HPDE6-E6E7 (cell line): ENCODE measurements around the gene TCF12.

Source experiments
- DNase-seq: peaks from one replicate; pipeline ENCODE4 v3.0.0; 2011; ENCODE audit warnings: missing footprints; ENCODE audit errors: extremely low spot score

TCF12 gene

DNA sequence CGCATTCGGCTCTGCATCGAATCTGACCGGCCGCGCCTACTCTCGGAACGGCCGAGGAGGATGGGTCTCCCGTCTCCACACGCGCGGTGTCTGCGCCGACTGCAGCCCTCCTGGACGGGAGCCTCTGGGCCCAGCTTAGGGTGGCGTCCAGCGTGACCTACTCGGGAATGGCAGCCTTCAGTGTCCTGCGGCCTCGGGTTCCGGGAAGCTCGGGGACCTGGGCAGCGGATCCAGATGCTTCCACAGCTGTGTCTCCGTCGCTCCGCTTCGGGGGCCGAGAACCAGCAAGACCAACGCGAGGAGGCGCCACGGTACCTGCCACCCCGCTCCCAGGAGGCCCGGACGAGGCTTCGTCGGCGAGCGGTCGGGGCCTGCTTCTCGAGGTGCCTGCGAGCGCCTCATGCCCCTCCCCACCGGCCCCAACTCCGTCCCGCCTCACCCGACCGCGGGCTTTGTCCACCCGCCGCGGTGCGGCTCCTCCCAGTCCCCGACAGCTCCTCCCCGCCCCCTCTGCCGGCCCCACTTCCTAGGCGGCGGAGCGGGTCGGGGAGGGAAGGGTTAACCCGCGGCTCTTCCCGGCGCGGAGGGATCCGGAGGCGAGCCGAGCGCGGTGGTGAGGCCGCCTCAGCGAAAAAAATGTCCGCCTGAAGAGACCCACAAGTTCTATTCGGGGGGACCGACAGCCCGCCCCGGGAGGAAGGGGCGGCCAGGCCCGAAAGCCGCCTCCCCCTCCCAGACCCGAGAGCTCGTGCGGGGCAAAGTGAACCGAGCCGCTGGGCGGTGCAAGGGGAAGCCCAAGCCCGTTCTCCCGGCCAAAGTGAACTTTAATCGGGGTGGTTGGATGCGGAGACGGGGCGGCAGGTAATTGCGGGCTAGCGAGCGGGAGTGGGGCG is at the start of gene TCF12:
TSS of gene TCF12 (plus strand) at position 599 of the 893 bp plus-strand sequence. CDS start 1,270 bp downstream, outside the sequence.
- DNase-seq: peak; percentile 68

DNA sequence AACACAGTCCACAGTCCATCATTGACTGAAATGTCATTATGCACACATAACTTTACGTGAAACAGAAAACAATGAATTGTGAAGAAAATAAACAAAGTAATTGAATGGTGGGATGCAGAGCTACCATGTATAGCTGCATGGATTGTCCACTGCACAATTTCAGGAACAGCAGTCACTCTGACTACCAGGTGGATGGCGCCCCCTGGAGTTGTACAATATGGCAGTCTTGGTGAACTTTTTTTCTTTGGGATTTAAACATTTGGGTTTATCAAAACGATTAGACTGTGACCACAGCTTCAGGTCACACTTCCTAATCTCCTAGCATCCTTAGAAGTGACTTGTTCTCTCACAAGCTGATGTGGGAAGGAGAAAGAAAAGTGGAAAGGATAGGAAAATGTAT is 48.9 kb upstream of the TCF12 start:
- DNase-seq: no peak

DNA sequence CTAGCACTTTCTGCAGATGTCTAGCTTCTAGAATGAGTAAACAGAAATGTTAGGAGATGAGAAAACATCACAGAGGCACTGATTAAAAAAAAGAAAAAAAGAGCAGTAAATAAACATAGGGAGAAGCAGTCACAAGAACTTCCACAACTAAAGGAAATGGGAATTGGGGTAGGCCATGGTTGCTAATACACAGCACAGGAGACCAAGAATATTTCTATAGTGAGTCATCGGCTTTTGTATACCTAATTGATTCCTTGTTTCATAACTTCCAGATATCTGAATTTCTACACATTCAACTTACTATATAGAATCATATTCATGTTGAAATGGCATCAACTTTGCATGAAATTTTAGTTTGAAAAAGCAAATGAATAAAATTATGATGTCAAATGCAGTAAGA is 47.3 kb upstream of the TCF12 start:
- DNase-seq: no peak

DNA sequence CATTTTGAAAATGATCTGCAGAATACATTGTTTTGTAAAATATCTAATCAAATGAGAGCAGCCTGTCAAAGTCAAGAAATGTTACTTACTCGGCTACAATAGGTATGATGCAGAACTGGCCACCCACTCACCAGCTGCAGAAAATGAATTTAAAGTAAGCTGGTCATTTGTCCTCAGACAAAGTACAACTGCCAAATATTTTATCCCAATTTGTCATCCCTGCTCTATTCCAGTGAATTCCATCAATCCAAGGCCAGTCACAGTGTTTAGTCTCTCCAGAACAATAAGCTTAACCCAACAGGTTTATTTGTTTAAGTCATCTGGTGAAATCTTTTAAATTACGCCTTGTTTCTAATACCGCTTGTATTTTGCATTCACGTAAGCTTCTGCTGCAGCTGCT is 46.6 kb upstream of the TCF12 start:
- no peak for DNase-seq

DNA sequence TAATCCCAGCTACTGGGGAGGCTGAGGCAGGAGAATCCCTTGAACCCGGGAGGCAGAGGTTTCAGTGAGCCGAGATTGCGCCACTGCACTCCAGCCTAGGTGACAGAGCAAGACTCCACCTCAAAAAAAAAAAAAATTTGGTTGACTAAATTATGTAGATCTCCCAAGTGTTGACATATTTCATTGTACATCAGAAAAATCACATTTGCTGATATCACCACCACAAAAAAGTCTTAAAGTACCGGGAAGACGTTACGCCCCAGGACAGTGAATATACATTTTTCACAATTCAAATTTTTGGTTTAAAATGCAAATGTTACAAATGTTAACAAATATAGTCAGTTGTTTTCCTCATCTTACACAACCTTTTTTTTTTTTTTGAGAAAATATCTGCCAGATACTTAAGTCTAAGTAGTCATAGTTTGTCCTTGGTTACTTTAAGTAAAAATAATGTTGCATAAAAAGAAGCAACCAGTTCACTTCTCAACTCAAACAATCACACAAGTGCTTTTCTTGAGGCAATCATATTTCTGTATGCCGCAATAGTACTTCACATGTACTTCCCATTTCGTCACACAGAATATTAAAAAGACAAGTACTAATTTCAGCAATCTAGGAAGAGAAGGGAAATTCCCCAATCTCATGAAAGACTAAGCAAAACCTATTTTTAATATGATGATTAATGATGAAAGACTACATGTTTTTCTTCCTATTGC is 41.0 kb upstream of the TCF12 start:
- DNase-seq: no peak

DNA sequence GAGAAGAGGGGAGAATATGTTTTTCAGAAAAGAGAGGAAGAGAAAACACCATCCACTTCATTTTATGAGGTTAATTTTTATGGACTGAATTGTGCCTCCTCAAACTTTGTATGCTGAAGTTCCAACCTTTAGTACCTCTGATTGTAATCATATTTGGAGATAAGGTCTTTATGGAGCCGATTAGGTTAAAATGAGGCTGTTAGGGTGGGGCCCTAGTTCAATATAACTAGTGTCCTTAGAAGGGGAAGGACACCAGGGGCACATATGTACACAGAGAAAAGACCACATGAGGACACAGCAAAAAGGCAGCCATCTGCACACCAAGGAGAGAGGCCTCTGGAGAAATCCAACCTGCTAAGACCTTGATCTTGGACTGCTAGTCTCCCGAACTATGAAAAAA is 38.9 kb upstream of the TCF12 start:
- DNase-seq: no peak

DNA sequence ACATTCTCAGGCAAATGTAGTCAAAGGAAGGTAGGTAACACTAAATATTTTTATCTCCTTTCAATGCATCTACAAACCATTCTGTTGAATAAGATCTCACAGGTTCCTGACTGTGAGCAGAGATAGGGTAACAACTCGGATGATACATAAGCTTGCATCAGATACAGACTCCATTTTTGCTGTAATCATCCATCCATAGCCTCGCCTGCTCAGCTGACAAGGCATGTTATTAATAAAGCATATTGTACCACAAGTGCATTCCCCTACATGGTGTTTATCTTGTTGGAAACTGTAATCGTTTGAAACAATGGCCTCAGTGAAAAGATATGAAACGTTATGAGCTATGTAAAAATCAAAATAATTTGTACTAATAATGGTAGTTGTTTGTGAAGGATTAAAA is 35.4 kb upstream of the TCF12 start:
- no peak for DNase-seq

DNA sequence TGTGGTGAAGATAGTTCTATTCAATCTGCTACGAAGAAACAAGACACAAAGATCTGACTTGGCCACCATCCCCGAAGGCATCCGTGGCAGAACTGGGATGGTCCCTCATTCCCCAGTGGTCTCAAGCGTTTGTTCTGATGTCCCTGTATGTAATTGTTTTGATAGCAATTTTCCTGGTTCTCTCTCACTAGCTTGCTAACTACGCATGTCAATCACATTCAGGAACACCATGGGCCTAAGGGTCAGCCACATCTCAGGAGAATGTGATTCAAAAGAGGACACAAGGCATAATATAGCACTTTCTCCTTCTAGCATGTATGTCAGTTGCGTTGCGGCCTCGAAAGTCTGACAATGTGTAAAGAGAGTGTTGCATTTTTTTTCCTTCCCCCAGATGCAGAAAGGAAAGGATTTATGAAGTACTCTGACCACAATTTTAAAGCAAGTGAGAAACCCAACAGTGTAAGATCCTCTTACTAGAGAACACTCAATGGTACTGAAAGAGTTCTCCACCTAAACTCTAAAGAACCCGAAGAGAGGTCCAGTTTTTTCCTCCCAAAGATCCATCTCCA is 32.0 kb upstream of the TCF12 start:
- DNase-seq: no peak

DNA sequence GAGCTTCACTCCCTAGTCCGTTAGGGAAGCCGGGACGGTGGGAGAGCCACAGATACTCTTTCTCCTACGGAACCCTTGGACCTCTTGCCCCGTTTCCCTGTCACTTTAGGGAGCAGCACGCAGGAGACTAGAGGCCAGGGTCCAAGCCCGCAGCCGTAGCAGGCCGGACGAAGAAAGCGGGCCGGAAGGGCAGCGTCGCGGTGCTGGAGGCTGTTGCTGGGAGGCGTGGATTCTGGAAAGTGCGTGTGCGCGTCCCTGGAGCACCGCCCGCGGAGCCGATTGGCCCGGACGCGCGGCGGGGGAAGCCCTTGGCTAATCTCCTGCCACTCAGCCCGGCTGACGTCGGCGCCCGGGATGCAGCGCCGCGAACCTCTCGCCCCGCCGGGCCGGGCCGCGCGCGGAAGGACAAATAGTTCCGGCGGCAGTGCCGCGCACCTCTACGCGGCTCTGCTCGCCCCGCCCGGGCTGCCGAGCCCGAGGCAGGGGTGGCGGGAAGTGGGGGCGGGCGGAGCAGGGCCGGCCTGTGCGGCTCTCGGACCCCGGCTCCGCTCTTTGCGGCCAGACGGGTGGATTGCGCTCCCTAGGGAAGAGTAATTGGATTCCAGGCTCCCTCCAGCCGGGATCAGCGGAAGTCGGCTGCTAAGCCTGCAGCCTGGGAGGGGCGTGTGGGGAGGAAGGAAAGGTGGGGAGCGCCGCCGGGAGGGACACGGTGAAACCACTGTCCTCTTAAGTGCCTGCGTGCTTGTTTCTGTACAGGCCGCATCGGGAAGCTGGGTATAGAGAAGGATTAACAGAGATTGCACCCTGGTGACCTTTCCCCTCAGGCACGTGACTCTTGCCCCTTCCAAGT is 31.3 kb upstream of the TCF12 start:
- peak; percentile 84 for DNase-seq

DNA sequence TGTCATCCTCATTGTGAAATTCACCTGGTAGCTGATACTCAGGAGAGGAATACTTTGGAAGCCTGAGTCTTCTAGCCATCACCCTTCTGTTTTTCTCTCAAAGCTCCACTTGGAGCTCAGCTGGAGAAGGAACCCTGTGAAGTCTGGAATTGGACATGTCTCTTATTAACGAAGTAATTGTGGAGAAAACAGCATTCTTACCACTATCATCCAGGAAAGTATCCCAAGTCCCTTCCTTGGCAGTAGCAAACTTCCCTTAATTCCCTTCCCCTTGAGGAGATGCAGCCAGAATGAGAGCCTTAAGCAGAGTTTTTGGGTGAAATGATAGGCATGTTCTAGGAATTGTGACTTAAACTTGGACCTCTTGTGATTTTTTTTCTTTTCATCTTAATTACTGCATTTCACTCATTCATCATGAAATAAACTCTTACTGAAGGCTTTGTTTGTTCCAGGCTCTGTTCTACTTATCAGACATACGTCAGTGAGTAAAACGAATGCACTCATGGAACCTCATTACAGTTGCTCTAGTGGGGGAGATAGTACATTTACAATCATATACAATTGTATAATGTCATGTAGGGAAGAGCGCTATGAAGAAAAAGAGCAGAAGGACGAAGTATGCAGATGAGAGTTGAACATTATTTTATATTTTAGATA is 30.5 kb upstream of the TCF12 start:
- DNase-seq: no peak

DNA sequence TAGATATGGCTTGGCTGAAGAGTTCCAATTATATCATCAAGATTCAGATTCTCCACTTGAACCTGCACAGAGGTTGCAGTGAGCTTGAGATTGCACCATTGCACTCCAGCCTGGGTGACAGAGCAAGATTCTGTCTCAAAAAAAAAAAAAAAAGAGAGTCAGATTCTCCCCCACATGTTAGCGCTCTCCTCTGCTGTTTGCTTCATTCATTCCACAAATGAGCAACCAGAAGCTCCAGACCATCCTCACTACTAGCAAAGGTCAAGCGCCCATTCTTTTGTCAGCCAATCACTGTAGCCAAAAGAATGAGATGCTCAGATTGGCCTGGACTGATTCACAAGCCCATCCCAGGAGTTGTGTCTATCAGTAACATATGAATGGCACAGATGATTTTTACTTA is 28.4 kb upstream of the TCF12 start:
- no peak for DNase-seq

DNA sequence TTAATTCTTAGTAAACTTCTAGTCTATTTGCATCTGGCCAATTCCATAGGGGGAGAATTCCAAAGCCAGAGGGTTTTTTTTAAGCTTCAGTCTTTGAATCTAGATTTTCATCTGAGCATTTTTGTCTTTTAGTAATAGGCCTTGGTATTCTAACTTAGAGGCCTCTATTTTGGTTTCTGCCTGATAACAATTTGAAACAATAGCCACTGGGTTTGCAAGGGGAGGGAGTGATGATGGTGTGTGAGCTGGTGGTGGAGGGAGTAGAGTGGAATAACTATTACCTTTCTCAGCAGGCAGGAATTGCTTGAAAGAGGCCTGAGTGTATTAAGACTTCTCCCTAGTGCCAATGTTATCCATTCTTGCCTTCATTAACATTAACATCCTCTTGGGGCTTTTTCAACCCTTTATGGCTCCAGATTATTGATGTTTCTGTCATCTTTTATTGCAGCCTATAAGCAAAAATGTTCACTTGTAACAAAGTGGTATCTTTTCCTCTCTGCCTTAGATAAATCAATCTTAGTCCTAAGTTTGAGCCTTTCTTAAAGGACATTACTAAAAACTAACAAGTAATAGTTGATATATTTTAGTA is 26.5 kb upstream of the TCF12 start:
- no peak for DNase-seq

DNA sequence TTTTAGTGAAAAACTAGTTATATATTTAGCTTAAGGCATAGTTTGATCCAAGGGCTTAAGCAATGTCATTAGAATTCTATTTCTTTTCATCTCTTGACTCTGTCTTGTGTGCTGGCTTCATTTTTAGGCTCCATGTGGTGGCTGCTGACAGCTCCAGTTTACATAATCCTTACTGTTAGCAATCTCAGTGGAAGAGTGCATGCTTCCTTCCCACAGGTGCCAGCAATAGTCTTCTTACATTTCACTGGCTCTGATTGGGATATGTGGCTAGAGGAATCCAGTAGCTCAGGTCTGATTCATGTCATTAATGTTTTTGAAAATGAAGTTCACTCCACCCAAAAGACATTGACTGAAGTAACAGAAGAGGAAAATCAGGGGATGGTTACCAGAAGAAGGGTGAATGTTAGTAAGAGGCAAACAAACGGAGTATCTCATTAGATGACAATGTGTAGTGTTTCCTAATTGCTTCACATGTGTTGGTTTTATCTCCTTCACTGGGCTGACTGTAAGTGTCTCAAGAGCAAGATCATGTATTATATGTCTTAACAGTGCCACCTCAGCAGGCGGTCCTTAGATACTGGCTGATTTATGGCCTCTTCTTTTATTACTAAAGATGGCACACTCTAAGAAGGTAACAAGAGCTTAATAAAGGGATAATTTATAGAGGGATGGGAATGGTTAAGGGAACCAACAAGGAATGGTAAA is 25.6 kb upstream of the TCF12 start:
- no peak for DNase-seq

DNA sequence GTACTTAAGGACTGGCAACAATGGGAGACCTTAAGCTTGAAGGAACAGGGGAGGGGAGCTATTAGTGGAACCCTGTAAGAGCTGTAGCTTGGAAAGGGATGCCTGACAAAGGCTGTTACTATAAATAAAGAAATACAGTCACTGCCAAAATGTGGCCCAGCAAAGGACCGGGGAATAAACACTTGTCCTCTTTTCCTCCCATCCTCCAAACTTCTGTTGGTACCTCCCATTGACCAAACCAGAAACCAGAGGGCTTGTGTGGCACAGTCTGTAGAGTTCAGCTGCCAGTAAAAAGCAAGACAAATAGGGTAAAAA is 25.1 kb upstream of the TCF12 start:
- no peak for DNase-seq

DNA sequence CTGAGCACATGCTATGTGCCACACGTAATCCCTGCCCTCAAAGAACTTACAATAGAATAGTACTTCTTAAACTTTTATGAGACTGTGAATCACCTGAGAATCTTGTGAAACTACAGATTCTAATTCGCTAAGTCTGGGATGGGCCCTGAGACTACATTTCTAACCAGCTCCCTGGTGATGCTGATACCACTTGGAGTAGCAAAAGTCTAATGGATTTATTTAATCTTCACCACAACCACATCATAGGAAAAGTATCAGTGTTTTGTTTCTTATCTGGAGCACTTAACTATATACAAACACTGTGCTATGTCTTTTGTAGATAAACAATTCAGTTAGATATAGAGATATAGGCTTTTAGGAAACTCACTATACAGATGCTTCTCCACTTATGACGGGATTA is 23.8 kb upstream of the TCF12 start:
- DNase-seq: no peak

DNA sequence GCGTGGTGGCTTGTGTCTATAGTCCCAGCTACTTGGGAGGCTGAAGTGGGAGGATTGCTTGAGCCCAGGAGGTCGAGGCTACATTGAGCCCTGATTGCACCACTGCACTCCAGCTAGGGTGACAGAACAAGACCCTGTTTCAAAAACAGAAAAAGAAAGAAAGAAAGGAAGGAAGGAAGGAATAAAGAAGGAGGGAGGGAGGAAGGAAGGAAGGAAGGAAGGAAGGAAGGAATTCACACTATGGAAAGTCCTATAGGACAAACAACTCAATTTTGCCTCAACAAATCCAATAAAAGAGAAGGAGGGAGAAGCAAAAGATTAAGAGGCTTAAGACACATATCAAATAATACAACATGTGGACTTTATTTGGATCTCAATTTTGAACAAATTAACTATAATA is 16.5 kb upstream of the TCF12 start:
- no peak for DNase-seq

DNA sequence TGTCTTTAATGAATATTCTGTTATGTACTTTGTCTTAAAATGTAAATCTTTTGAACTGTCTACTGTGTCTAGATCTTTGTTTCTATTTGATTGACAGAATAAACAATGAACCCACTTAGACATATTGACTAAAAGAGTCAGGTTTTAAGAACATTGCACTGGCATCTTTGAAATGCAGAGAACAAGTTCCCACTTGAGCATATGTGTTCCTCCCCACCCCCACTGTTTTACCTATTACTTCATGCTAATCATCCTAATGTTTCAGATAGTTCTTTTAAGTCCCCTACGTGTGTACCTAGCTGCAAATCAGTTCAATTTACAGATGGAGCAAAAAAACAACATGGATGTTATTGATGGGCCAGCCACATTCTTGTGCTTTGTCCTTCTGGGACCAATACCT is 11.7 kb upstream of the TCF12 start:
- DNase-seq: no peak

DNA sequence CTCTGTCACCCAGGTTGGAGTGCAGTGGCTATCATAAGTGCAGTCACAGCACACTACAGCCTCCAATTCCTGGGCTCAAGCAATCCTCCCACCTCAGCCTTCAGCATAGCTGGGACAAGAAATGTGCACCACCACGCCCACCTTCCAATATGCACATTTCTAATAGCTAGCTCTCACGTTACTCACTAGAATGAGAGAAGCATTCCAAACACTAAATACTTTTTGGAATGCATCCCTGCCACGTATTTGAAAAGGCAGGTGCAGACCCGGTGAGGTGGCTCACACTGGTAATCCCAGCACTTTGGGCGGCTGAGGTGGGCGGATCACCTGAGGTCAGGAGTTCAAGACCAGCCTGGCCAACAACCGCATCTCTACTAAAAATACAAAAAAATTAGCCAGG is 7.6 kb upstream of the TCF12 start:
- DNase-seq: no peak

DNA sequence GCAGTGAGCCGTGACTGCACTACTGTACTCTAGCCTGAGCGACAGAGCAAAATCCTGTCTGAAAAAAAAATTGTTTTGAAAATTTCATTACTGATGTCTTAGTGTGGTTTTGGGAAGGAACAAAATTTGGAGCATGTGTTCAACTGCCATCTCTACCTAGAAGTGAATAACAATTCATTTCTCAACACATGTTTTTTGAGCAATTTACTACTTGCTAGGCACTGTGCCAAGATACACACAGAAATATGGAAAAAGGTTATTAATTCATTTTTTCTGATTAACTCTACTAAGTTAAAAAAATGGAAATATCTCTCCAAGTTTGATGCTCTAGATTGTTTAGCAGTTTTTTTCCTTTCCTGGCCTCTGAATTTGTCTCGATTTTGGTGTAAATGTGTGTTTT is 5.2 kb upstream of the TCF12 start:
- DNase-seq: no peak

DNA sequence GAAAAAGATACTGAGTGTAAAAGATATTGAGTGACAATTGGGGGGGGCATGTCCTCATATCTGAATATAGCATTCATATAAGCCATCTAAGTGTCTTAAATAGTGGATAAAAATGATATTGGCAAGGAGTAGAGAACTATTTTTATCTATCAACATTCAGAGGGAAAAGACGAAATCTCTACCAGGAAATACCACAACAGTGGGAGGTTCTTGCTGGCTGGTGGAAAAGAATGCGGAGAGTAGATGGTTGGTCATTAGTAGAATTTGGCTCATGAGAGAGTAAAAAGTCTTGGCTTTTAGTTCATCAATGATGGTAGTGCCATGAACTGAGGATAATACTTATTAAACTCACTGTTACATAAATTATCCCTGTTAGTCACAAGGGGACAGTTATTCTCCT is 4.8 kb upstream of the TCF12 start:
- no peak for DNase-seq

DNA sequence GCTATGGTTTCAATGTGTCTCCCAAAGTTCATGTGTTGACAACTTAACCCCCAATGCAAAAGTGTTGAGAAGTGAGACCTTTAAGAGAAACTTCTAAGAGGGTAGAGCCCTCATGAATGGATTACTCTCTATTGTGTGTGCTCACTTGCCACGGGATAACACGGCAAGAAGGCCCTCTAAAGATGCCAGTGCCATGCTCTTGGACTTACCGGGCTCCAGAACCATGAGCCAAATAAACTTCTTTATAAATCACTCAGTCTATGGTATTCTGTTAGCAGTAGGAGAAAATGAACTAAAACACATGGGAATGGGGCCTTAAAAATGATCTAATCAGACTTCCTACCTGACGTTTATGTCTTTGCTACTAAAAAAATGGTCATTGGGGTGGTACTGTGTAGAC is 2.6 kb upstream of the TCF12 start:
- no peak for DNase-seq
